Ishikawa (cell line): ENCODE measurements around the gene CISD1.

ENCODE experiments used
- EGR1 ChIP-seq: IDR thresholded peaks from 2 replicates; pipeline ENCODE4 v1.6.1; 2012
- YY1 ChIP-seq: IDR thresholded peaks from 2 replicates; pipeline ENCODE4 v1.6.1; 2012; ENCODE audit warnings: low read depth

- TF ChIP-seq EGR1: no peak
- TF ChIP-seq YY1: no peak
Measured at GRCh38 chr10:58275261-58275660, 6.3 kb downstream of the CISD1 start.
